GM10248 (cell line): Measurements from ENCODE around the gene HSPB2.

Experiments used
- CTCF ChIA-PET: fragments of 300-600 bp; sonication (Branson Sonifier 250); formaldehyde crosslinking; extraction: SDS; loops from one replicate; lab custom pipeline; 2021; ENCODE audit warnings: antibody characterized with exemption; lab: Yijun Ruan, JAX
- POLR2A ChIA-PET: fragments of 350-650 bp; sonication (Branson Sonifier 250); formaldehyde crosslinking; extraction: SDS; loops from one replicate; lab custom pipeline; 2020; ENCODE audit warnings: antibody characterized with exemption; lab: Yijun Ruan, JAX
- DNase-seq: peaks from one replicate; pipeline ENCODE4 v3.0.0; 2012; ENCODE audit errors: extremely low spot score
- TF ChIP-seq, protein P1 (sequence below): IDR thresholded peaks from 2 replicates; pipeline ENCODE4 v1.5.1; 2012; ENCODE audit warnings: mild to moderate bottlenecking, low read depth; ENCODE audit errors: extremely low read depth, missing control alignments, control extremely low read depth

Gene HSPB2

DNA sequence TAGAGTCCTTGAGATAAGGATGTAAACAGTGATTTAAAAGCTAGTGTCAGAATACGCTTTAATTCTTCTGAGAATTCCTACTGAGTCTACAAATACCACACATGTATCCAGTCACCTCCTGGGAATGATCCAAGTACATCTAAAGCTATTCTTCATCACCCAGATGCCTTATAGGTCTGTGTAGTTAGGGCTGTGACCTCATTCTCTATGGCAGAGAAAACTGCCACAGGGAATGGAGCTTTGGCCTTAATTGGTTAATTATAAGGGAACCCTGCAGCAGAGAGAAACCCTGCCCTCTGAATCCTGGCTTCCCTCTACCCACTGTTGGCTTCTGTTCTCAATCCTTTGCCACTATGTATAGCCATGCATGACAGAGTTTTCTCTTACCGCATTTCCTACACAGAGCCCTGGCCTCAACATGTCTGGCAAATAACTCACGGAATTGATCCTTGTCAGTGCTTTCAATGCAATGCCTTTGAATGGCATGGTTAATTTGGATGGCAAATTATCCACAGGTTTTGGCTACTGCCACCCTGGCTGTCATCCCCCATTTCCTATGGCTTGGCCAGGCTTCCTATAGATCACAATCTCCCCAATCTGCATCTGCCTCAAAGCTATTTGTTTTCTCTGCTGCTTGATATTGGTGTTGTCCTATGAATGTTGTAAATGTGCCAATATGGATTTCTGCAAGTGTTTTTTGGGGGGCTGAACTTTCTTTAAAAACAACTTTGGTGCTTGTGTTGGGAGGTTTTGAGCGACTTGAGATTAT is 27.5 kb downstream of the HSPB2 start:
- no peak for DNase-seq
- TF ChIP-seq, protein P1, sequence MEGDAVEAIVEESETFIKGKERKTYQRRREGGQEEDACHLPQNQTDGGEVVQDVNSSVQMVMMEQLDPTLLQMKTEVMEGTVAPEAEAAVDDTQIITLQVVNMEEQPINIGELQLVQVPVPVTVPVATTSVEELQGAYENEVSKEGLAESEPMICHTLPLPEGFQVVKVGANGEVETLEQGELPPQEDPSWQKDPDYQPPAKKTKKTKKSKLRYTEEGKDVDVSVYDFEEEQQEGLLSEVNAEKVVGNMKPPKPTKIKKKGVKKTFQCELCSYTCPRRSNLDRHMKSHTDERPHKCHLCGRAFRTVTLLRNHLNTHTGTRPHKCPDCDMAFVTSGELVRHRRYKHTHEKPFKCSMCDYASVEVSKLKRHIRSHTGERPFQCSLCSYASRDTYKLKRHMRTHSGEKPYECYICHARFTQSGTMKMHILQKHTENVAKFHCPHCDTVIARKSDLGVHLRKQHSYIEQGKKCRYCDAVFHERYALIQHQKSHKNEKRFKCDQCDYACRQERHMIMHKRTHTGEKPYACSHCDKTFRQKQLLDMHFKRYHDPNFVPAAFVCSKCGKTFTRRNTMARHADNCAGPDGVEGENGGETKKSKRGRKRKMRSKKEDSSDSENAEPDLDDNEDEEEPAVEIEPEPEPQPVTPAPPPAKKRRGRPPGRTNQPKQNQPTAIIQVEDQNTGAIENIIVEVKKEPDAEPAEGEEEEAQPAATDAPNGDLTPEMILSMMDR: no peak
- ChIA-PET CTCF (interaction anchor here (0.8 to 10.6 kb wide), 12 partner anchors 9 to 282 kb away, joined by 3 to 138 read pairs (median 3); partner anchors contain the start of genes SDHD and TIMM8B), POLR2A (interaction anchor here (0.6 kb wide), 1 partner anchor 8 kb away, joined by 3 read pairs; no protein-coding TSS in a partner anchor)

DNA sequence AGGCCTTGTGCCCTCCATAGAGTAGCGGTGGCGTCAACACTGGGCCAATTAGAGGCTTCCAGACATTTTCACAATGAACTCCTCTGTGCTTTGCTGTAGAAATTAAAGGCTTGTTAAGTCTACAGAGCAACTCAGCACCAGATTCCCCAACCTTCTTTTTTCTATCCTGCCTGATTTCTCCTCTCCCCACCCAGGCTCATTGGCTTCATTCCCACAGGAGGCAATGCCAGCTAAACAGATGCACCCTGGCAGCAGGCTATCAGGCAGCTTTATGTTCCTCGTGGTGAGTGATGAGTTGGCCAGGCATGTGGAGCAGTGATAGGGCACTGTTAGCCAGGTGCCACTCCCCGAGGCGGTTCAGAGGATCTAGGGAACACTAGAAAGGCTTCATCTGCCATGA is 29.4 kb downstream of the HSPB2 start:
- DNase-seq: no peak
- CTCF ChIA-PET: interaction anchor here (1.1 to 5.9 kb wide), 5 partner anchors 7 to 40 kb away, joined by 3 to 38 read pairs (median 10); no protein-coding TSS in a partner anchor
- TF ChIP-seq, protein P1: no peak
- POLR2A ChIA-PET: interaction anchor here (0.6 kb wide), 1 partner anchor 149 kb away, joined by 3 read pairs; no protein-coding TSS in a partner anchor

DNA sequence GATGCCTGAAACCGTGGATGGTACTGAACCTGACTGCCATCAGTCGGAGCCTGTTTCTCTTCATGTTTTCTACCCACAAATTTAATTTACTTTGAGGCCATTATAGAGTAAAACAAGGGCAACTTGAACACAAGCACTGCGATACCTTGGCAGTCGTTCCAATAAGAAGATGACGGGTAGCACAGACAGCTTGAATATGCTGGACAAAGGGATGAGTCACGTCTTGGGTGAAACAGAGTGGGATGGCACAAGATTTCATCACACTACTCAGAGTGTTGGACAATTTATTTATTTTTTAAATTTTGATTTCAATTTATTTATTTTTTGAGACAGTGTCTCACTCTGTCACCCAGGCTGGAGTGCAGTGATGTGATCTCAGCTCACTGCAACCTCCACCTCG is 30.3 kb downstream of the HSPB2 start:
- TF ChIP-seq, protein P1: no peak
- CTCF ChIA-PET: interaction anchor here (1.6 to 5.9 kb wide), 3 partner anchors 8 to 39 kb away, joined by 10 to 38 read pairs (median 15); no protein-coding TSS in a partner anchor
- POLR2A ChIA-PET: interaction anchor here (0.6 kb wide), 1 partner anchor 116 kb away, joined by 6 read pairs; no protein-coding TSS in a partner anchor
- no peak for DNase-seq

DNA sequence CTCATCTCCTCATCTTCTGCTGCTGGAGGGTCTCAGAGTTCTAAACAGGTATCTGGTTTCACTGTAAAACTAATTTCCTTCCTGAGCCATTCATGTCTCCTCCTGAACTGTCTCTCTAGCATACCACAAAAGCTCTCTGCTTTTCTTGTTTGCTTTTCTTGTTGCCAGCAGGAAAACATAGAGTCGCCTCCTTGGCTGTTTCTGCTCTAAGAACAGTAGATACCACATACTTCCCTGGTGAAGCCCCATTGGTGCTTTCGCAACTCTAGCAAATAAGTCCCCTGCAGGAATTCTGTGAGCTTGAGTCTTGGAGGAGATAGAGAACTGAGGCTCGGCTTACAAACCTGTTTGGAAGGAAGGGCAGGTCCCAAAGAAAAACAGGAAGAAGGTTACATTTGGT is 31.6 kb downstream of the HSPB2 start:
- ChIA-PET POLR2A (no interaction called here), CTCF (interaction anchor here (2.1 to 3.9 kb wide), 4 partner anchors 9 to 38 kb away, joined by 7 to 15 read pairs (median 11); no protein-coding TSS in a partner anchor)
- DNase-seq: no peak
- TF ChIP-seq, protein P1: no peak

DNA sequence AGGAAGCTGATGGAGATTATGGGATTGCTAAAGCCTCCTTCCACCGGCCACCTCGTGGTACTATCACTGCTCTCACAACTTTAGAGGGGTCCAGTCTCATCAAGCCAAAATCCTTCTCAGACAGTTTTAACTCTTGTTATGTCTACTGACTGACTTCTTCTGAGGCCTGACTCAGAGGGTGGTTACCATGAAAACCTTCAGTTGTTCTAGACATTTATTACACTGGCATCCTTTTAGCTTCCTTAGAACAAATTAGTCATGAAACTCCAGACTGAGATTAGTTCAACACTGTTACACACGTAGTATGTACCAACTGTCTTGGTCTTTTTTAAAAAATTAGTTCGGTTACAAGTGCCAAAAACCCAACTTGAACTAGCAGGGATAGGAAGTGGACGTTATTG is 32.1 kb downstream of the HSPB2 start:
- ChIA-PET CTCF (interaction anchor here (1.0 to 3.9 kb wide), 5 partner anchors 10 to 336 kb away, joined by 3 to 15 read pairs (median 9); no protein-coding TSS in a partner anchor), POLR2A (no interaction called here)
- TF ChIP-seq, protein P1: no peak
- no peak for DNase-seq

DNA sequence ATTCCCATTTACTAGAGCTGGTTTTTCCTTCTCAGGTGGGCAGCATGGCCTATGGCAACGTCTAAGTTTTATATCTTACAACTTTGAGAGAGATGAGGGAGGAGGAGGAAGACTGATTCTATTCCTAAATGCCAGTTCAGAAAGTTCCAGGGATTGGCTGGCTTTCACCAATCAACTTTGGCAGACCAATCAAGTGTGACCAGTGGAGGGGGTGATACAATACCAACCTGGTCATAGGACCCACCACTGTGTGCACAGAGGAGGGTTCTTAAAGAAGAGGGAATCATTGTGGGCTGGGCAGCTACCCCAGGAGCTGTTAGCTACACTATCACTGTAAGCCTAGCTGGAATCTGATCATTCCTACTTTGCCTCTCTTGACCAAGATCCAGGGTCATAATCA is 32.7 kb downstream of the HSPB2 start:
- CTCF ChIA-PET: interaction anchor here (0.8 to 3.9 kb wide), 6 partner anchors 10 to 335 kb away, joined by 3 to 15 read pairs (median 8); no protein-coding TSS in a partner anchor
- TF ChIP-seq, protein P1: no peak
- DNase-seq: no peak
- POLR2A ChIA-PET: no interaction called here
